ENCODE results near the gene FRY.

FRY gene

GRCh38 chr13:32142956-32143375, 111.4 kb downstream of the FRY start:
- no peak overlapping the region for H3K9ac ChIP-seq
- H3K9me3 ChIP-seq (ENCODE audit: control insufficient read depth, low read length) = no peaks in the 10 kb centered on the region
- no peak overlapping the region for H3K4me3 ChIP-seq (ENCODE audit: low read depth, low read length)
- H3K27ac ChIP-seq = no peak overlapping the region
- TF ChIP-seq CTCF (IDR thresholded peaks at IDR 0.05) = no peak
- no peaks in the 10 kb centered on the region for H3K27me3 ChIP-seq (ENCODE audit: control insufficient read depth, insufficient read depth, low read length)
- H3K4me2 ChIP-seq (ENCODE audit: low read length) = no peak overlapping the region
- H3K36me3 ChIP-seq (ENCODE audit: control insufficient read depth, insufficient read depth, low read length) = no peaks in the 10 kb centered on the region
- H3K79me2 ChIP-seq = no peaks in the 10 kb centered on the region
- no peak overlapping the region for H2AFZ ChIP-seq
- H3K4me1 ChIP-seq = no peaks in the 10 kb centered on the region

DNA sequence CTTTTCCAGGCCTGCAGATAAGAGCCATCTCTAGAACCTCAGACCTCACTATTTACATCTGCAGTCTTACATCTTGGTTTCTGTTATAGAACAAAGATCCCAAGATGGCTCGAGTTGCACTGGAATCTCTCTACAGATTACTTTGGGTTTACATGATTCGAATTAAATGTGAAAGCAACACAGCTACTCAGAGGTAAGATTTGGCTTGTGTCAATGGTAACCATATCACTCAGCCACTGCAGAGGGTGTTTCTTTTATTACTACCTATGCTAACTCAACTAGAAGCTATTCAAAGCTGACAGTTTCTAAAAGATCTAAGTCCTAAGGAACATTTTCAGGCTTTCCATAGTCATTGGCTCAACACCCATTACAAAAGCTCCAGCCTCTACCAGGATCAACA, 115.6 kb downstream of the FRY start:
- H3K4me2 ChIP-seq (ENCODE audit: low read length) = no peak overlapping the region
- no peaks in the 10 kb centered on the region for H3K9me3 ChIP-seq (ENCODE audit: control insufficient read depth, low read length)
- H2AFZ ChIP-seq = no peak overlapping the region
- no peaks in the 10 kb centered on the region for H3K36me3 ChIP-seq (ENCODE audit: control insufficient read depth, insufficient read depth, low read length)
- no peaks in the 10 kb centered on the region for H3K79me2 ChIP-seq
- no peaks in the 10 kb centered on the region for H3K4me1 ChIP-seq
- no peak overlapping the region for H3K27ac ChIP-seq
- no peak for TF ChIP-seq CTCF (IDR thresholded peaks at IDR 0.05)
- H3K4me3 ChIP-seq (ENCODE audit: low read depth, low read length) = no peak overlapping the region
- H3K27me3 ChIP-seq (ENCODE audit: control insufficient read depth, insufficient read depth, low read length) = no peaks in the 10 kb centered on the region
- H3K9ac ChIP-seq = no peak overlapping the region

DNA sequence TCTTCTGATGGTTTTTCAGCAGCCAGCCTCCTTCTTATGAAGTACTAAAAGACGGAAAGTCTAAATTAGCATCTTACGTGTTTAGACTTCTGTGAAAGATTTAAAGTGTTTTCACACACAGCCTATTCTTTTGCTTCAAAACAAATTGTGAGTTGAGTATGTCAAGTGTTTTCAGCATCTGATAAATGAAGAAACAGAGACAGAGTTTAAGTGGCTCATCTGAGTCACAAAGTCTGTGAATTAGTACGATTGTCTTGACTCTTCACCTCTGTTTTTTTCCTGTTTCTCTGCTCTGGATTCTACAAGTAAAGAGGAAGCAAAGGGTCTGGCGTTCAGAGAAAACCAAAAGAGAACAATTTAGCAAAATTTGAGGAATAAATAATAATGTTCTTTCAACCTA, 116.4 kb downstream of the FRY start:
- no peak for TF ChIP-seq CTCF (IDR thresholded peaks at IDR 0.05)
- Histone ChIP-seq H3K9ac (no peak overlapping the region), H3K27ac (no peak overlapping the region)

GRCh38 chr13:32150239-32150638, 118.7 kb downstream of the FRY start:
- Histone ChIP-seq H3K9ac (no peak overlapping the region), H3K4me3 (ENCODE audit: low read depth, low read length) (no peak overlapping the region), H2AFZ (no peak overlapping the region), H3K27me3 (ENCODE audit: control insufficient read depth, insufficient read depth, low read length) (no peaks in the 10 kb centered on the region), H3K79me2 (no peaks in the 10 kb centered on the region), H3K36me3 (ENCODE audit: control insufficient read depth, insufficient read depth, low read length) (no peaks in the 10 kb centered on the region), H3K4me1 (no peaks in the 10 kb centered on the region), H3K27ac (no peak overlapping the region), H3K4me2 (ENCODE audit: low read length) (no peak overlapping the region), H3K9me3 (ENCODE audit: control insufficient read depth, low read length) (no peaks in the 10 kb centered on the region)
- no peak for TF ChIP-seq CTCF (IDR thresholded peaks at IDR 0.05)

More for the DNA sequence above, 116.4 kb downstream of the FRY start:
- H3K4me2 ChIP-seq (ENCODE audit: low read length) = no peak overlapping the region
- H2AFZ ChIP-seq = no peak overlapping the region
- H3K9me3 ChIP-seq (ENCODE audit: control insufficient read depth, low read length) = no peaks in the 10 kb centered on the region
- H3K79me2 ChIP-seq = no peaks in the 10 kb centered on the region
- no peaks in the 10 kb centered on the region for H3K4me1 ChIP-seq
- no peak overlapping the region for H3K4me3 ChIP-seq (ENCODE audit: low read depth, low read length)
- no peaks in the 10 kb centered on the region for H3K36me3 ChIP-seq (ENCODE audit: control insufficient read depth, insufficient read depth, low read length)
- H3K27me3 ChIP-seq (ENCODE audit: control insufficient read depth, insufficient read depth, low read length) = no peaks in the 10 kb centered on the region

- TF ChIP-seq CTCF (IDR thresholded peaks at IDR 0.05) = no peak
- Histone ChIP-seq H3K9me3 (ENCODE audit: control insufficient read depth, low read length) (no peaks in the 10 kb centered on the region), H3K4me2 (ENCODE audit: low read length) (no peak overlapping the region), H3K27me3 (ENCODE audit: control insufficient read depth, insufficient read depth, low read length) (no peaks in the 10 kb centered on the region), H2AFZ (no peak overlapping the region), H3K4me1 (no peaks in the 10 kb centered on the region), H3K9ac (no peak overlapping the region), H3K79me2 (no peaks in the 10 kb centered on the region), H3K27ac (no peak overlapping the region), H3K4me3 (ENCODE audit: low read depth, low read length) (no peak overlapping the region), H3K36me3 (ENCODE audit: control insufficient read depth, insufficient read depth, low read length) (no peaks in the 10 kb centered on the region)
These were observed 119.2 kb downstream of the FRY start for GRCh38 chr13:32150794-32151193.

Measured in parathyroid adenoma (tissue), 2 donors.